Measurements from ENCODE around the gene KCNMA1. TPM values are rescaled to one million over a fixed set of nuclear protein-coding genes. Genes with fewer than 3 reads are reported as not detected.
"Not testable (repeated sequence)": the region's sequence is repeated elsewhere in the genome, so short reads cannot be mapped to it uniquely, and the experiment has no call there.

The KCNMA1 gene
- total RNA-seq, 1 donor from 2014 or later: 2.0 TPM

GRCh38 chr10:77530011-77530410 lies 107.6 kb downstream of the KCNMA1 start:
- intact Hi-C loops (cut with DNase I): no loop called here
- DNase-seq (no peak), ATAC-seq (ENCODE audit: poor library complexity) (no peak)

- no peak for ATAC-seq (ENCODE audit: poor library complexity)
- DNase-seq: no peak
- intact Hi-C loops (cut with DNase I): no loop called here
These were observed 108.5 kb downstream of the KCNMA1 start for GRCh38 chr10:77529050-77529576.

GRCh38 chr10:77527839-77528238 lies 109.8 kb downstream of the KCNMA1 start:
- DNase-seq (no peak), ATAC-seq (ENCODE audit: poor library complexity) (no peak)
- intact Hi-C loops (cut with DNase I): no loop called here

GRCh38 chr10:77526868-77527617 lies 110.6 kb downstream of the KCNMA1 start:
- no peak for DNase-seq
- intact Hi-C loops (cut with DNase I): no loop called here
- no peak for ATAC-seq (ENCODE audit: poor library complexity)

- DNase-seq: no peak
- intact Hi-C loops (cut with DNase I): no loop called here
- ATAC-seq (ENCODE audit: poor library complexity): no peak
These were observed 113.3 kb downstream of the KCNMA1 start for GRCh38 chr10:77524281-77524711.

GRCh38 chr10:77522268-77522809 lies 115.3 kb downstream of the KCNMA1 start:
- DNase-seq (no peak), ATAC-seq (ENCODE audit: poor library complexity) (no peak)
- intact Hi-C loops (cut with DNase I): no loop called here

GRCh38 chr10:77520995-77521394 lies 116.6 kb downstream of the KCNMA1 start:
- intact Hi-C loops (cut with DNase I): no loop called here
- DNase-seq (no peak), ATAC-seq (ENCODE audit: poor library complexity) (no peak)

- intact Hi-C loops (cut with DNase I): no loop called here
- no peak for ATAC-seq (ENCODE audit: poor library complexity)
- DNase-seq: no peak
These were observed 117.3 kb downstream of the KCNMA1 start for GRCh38 chr10:77520290-77520689.

- intact Hi-C loops (cut with DNase I); DNase-seq; ATAC-seq (ENCODE audit: poor library complexity): not testable (repeated sequence)
These were observed 117.8 kb downstream of the KCNMA1 start for GRCh38 chr10:77519791-77520190.

GRCh38 chr10:77518910-77519274 lies 118.7 kb downstream of the KCNMA1 start:
- ATAC-seq (ENCODE audit: poor library complexity): no peak
- DNase-seq: no peak
- intact Hi-C loops (cut with DNase I): no loop called here

- intact Hi-C loops (cut with DNase I): no loop called here
- ATAC-seq (ENCODE audit: poor library complexity): no peak
- no peak for DNase-seq
These were observed 119.2 kb downstream of the KCNMA1 start for GRCh38 chr10:77518241-77518909.

- DNase-seq (no peak), ATAC-seq (ENCODE audit: poor library complexity) (no peak)
- intact Hi-C loops (cut with DNase I): no loop called here
These were observed 121.0 kb downstream of the KCNMA1 start for GRCh38 chr10:77516575-77516974.

GRCh38 chr10:77514870-77515269 lies 122.7 kb downstream of the KCNMA1 start:
- intact Hi-C loops (cut with DNase I): no loop called here
- ATAC-seq (ENCODE audit: poor library complexity): no peak
- no peak for DNase-seq

- DNase-seq (no peak), ATAC-seq (ENCODE audit: poor library complexity) (peak; percentile 78)
- intact Hi-C loops (cut with DNase I): no loop called here
These were observed 123.8 kb downstream of the KCNMA1 start for GRCh38 chr10:77513781-77514331.

- ATAC-seq (ENCODE audit: poor library complexity) (no peak), DNase-seq (no peak)
- intact Hi-C loops (cut with DNase I): no loop called here
These were observed 124.4 kb downstream of the KCNMA1 start for GRCh38 chr10:77513220-77513619.

- ATAC-seq (ENCODE audit: poor library complexity) (no peak), DNase-seq (no peak)
- intact Hi-C loops (cut with DNase I): no loop called here
These were observed 125.4 kb downstream of the KCNMA1 start for GRCh38 chr10:77512219-77512578.

- DNase-seq (no peak), ATAC-seq (ENCODE audit: poor library complexity) (no peak)
These were observed 126.0 kb downstream of the KCNMA1 start for GRCh38 chr10:77511498-77512218.

GRCh38 chr10:77510695-77511094 lies 126.9 kb downstream of the KCNMA1 start:
- no peak for DNase-seq
- ATAC-seq (ENCODE audit: poor library complexity): no peak
- intact Hi-C loops (cut with DNase I): no loop called here

More at GRCh38 chr10:77511498-77512218, 126.0 kb downstream of the KCNMA1 start:
- intact Hi-C loops (cut with DNase I): no loop called here

GRCh38 chr10:77510294-77510693 lies 127.3 kb downstream of the KCNMA1 start:
- no peak for ATAC-seq (ENCODE audit: poor library complexity)
- intact Hi-C loops (cut with DNase I): no loop called here
- no peak for DNase-seq
